ENCODE results near the gene FOXM1.
A peak's percentile ranks its signal among the peaks of the same experiment; 100 is the strongest.
"Not testable (repeated sequence)": the region's sequence is repeated elsewhere in the genome, so short reads cannot be mapped to it uniquely, and the experiment has no call there.

The FOXM1 gene

GRCh38 chr12:2884810-2885209, 7.8 kb upstream of the FOXM1 start:
- H3K4me3 ChIP-seq (ENCODE audit: control insufficient read depth, low read depth, low read length), result no peak overlapping the region
- DNase-seq (ENCODE audit: low read depth), result no peak
- TF ChIP-seq CTCF (conservative IDR thresholded peaks at IDR 0.05; ENCODE audit: control insufficient read depth, insufficient read depth, low read depth, low read length), result no peak

GRCh38 chr12:2879853-2880252, 2.9 kb upstream of the FOXM1 start:
- DNase-seq (ENCODE audit: low read depth), result no peak
- TF ChIP-seq CTCF (conservative IDR thresholded peaks at IDR 0.05; ENCODE audit: control insufficient read depth, insufficient read depth, low read depth, low read length), result no peak
- no peak overlapping the region for H3K4me3 ChIP-seq (ENCODE audit: control insufficient read depth, low read depth, low read length)

GRCh38 chr12:2877953-2878732, 1.2 kb upstream of the FOXM1 start:
- peak overlapping the region; percentile 92 for H3K4me3 ChIP-seq (ENCODE audit: control insufficient read depth, low read depth, low read length)
- DNase-seq (ENCODE audit: low read depth), result peak; percentile 40
- no peak for TF ChIP-seq CTCF (conservative IDR thresholded peaks at IDR 0.05; ENCODE audit: control insufficient read depth, insufficient read depth, low read depth, low read length)

GRCh38 chr12:2876431-2877046, 435 bp downstream of the FOXM1 start:
- no peak for TF ChIP-seq CTCF (conservative IDR thresholded peaks at IDR 0.05; ENCODE audit: control insufficient read depth, insufficient read depth, low read depth, low read length)
- peak; percentile 21 for DNase-seq (ENCODE audit: low read depth)

GRCh38 chr12:2868986-2869632, 7.9 kb downstream of the FOXM1 start:
- DNase-seq (ENCODE audit: low read depth), result peak; percentile 23
- H3K4me3 ChIP-seq (ENCODE audit: control insufficient read depth, low read depth, low read length), result not testable (repeated sequence)

More at GRCh38 chr12:2876431-2877046, 435 bp downstream of the FOXM1 start:
- peak overlapping the region; percentile 92 for H3K4me3 ChIP-seq (ENCODE audit: control insufficient read depth, low read depth, low read length)

- no peak for TF ChIP-seq CTCF (conservative IDR thresholded peaks at IDR 0.05; ENCODE audit: control insufficient read depth, insufficient read depth, low read depth, low read length)
- no peak overlapping the region for H3K4me3 ChIP-seq (ENCODE audit: control insufficient read depth, low read depth, low read length)
Measured at GRCh38 chr12:2864198-2864597, 12.8 kb downstream of the FOXM1 start.

GRCh38 chr12:2863402-2863801, 13.6 kb downstream of the FOXM1 start:
- not testable (repeated sequence) for H3K4me3 ChIP-seq (ENCODE audit: control insufficient read depth, low read depth, low read length); DNase-seq (ENCODE audit: low read depth)

More at GRCh38 chr12:2864198-2864597, 12.8 kb downstream of the FOXM1 start:
- DNase-seq (ENCODE audit: low read depth), result no peak

Measured in fibroblast of mammary gland (primary cell).